A673 (cell line): ENCODE results near the gene ST6GALNAC5. TPM values are rescaled to one million over a fixed set of nuclear protein-coding genes. Genes with fewer than 3 reads are reported as not detected.

Experiments
- BruUV-seq: library from RNA; stranded (reverse); fragments of 400-500 nt; replicated peaks from 2 replicates; lab custom pipeline; 2021; lab: Mats Ljungman, UMichigan
- CTCF ChIA-PET: fragments of 300-600 bp; sonication (Branson Sonifier 250); formaldehyde crosslinking; loops from one replicate; lab custom pipeline; 2022; ENCODE audit warnings: antibody characterized with exemption; lab: Charles Lee
- POLR2A ChIA-PET: fragments of 300-600 bp; sonication (Branson Sonifier 250); formaldehyde crosslinking; loops from one replicate; lab custom pipeline; 2022; ENCODE audit warnings: antibody characterized with exemption; ENCODE audit not compliant: low non-redundant PET; lab: Charles Lee
- DNase-seq: peaks from one replicate; pipeline ENCODE4 v3.0.0-alpha.2; 2015; ENCODE audit warnings: low spot score
- H3K27ac ChIP-seq: fragments of 200-600 bp; sonication (generic); 2 replicates; pipeline ENCODE4 v1.5.1; 2016; ENCODE audit warnings: mixed run types, low read depth, mild to moderate bottlenecking, mixed read lengths, antibody characterized with exemption, low read length; ENCODE audit not compliant: poor library complexity, severe bottlenecking
- H3K27me3 ChIP-seq: fragments of 200-600 bp; sonication (generic); replicated peaks from 2 replicates; pipeline ENCODE4 v1.6.1; 2017; ENCODE audit warnings: mixed run types, low read depth, mild to moderate bottlenecking, mixed read lengths, antibody characterized with exemption, low read length; ENCODE audit not compliant: insufficient read depth, poor library complexity
- H3K36me3 ChIP-seq: fragments of 200-600 bp; sonication (generic); 2 replicates; pipeline ENCODE4 v1.6.1; 2016; ENCODE audit warnings: mixed run types, mild to moderate bottlenecking, mixed read lengths, antibody characterized with exemption, low read length; ENCODE audit not compliant: insufficient read depth, poor library complexity, severe bottlenecking
- H3K4me1 ChIP-seq: fragments of 200-600 bp; sonication (generic); 2 replicates; pipeline ENCODE4 v1.6.1; 2017; ENCODE audit warnings: mixed run types, mild to moderate bottlenecking, mixed read lengths, antibody characterized with exemption, low read length; ENCODE audit not compliant: insufficient read depth, poor library complexity, severe bottlenecking
- H3K4me3 ChIP-seq: fragments of 200-600 bp; sonication (generic); 2 replicates; pipeline ENCODE4 v1.5.1; 2016; ENCODE audit warnings: low read depth, mixed run types, mild to moderate bottlenecking, mixed read lengths, low read length; ENCODE audit not compliant: poor library complexity, severe bottlenecking
- H3K9me3 ChIP-seq: fragments of 200-600 bp; sonication (generic); 2 replicates; pipeline ENCODE4 v1.6.1; 2016; ENCODE audit warnings: mixed run types, low read depth, mild to moderate bottlenecking, mixed read lengths, antibody characterized with exemption, low read length; ENCODE audit not compliant: poor library complexity, severe bottlenecking
- EZH2 ChIP-seq: fragments of 200-600 bp; sonication (generic); IDR thresholded peaks from 2 replicates; pipeline ENCODE4 v1.6.1; 2017; ENCODE audit warnings: borderline replicate concordance, low read depth, mild to moderate bottlenecking, mixed read lengths, antibody characterized with exemption, low read length; ENCODE audit not compliant: poor library complexity, severe bottlenecking
- intact Hi-C: fragments of 100-400 bp; cut with micrococcal nuclease; formaldehyde crosslinking; loops from one replicate; pipeline ENCODE4 v1.10.0; 2022; ENCODE audit not compliant: unreplicated experiment
- total RNA-seq: library from RNA; stranded (reverse); gene quantifications from 2 replicates; pipeline ENCODE4 v1.2.3, GENCODE V29; 2021
- TF ChIP-seq, protein P1 (sequence below): fragments of 300-800, 200-600 bp; sonication (generic); conservative IDR thresholded peaks from 2 replicates; pipeline ENCODE4 v1.5.1; 2017; ENCODE audit warnings: low read depth, mild to moderate bottlenecking, antibody characterized with exemption, low read length, moderate library complexity, mixed read lengths

ST6GALNAC5 gene
- total RNA-seq, 1 experiment from 2014 or later: not detected

DNA sequence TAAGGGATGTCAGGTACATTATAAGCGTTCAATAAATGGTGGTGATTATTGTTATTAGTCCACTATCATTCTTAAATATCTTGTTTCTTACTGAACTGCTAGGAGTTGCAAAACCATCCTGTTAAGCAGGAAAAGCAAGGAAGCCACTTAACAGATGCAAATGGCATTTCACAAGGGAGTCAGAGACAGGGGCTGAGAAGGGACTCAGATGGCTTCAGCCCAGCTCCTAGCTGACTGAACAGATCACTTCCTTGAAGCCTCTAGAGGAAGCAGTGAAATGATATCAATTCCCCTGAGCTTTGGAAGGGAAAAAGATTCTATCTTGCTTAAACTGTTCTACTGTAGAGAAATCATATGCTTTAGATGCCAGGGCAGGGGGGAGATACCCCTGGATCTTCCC, 151.5 kb downstream of the ST6GALNAC5 start:
- Histone ChIP-seq H3K36me3 (no peaks in the 10 kb centered on the region), H3K4me3 (no peak overlapping the region), H3K27me3 (peaks cover 14% of the 10 kb centered on the region), H3K9me3 (no peaks in the 10 kb centered on the region), H3K27ac (no peak overlapping the region), H3K4me1 (no peaks in the 10 kb centered on the region)
- peak; percentile 7 for DNase-seq
- no TSS peak for BruUV-seq
- intact Hi-C loops: no loop called here
- CTCF ChIA-PET: no interaction called here
- POLR2A ChIA-PET: interaction anchor here (0.7 kb wide), 1 partner anchor 847 kb away, joined by 3 read pairs; no protein-coding TSS in a partner anchor
- no peak for TF ChIP-seq EZH2
- TF ChIP-seq, protein P1, sequence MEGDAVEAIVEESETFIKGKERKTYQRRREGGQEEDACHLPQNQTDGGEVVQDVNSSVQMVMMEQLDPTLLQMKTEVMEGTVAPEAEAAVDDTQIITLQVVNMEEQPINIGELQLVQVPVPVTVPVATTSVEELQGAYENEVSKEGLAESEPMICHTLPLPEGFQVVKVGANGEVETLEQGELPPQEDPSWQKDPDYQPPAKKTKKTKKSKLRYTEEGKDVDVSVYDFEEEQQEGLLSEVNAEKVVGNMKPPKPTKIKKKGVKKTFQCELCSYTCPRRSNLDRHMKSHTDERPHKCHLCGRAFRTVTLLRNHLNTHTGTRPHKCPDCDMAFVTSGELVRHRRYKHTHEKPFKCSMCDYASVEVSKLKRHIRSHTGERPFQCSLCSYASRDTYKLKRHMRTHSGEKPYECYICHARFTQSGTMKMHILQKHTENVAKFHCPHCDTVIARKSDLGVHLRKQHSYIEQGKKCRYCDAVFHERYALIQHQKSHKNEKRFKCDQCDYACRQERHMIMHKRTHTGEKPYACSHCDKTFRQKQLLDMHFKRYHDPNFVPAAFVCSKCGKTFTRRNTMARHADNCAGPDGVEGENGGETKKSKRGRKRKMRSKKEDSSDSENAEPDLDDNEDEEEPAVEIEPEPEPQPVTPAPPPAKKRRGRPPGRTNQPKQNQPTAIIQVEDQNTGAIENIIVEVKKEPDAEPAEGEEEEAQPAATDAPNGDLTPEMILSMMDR: no peak

DNA sequence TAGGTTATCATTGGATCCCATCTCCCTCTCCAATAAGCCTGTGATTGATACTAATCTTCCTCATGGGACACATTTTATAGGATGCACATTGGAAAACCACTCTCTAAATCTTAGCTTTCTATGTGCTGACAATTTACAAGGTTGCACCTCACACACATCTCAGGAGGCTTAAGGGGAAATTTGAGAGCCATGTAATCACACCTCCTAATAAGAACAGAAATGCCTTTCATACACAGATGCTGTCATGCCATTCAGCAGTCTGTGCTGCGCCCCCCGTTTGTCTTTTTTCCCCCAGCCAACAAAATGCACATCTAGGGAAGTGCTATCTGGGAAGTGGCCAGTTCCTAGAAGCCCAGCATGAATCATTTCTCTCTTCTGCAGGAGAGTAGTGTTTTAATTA, 154.5 kb downstream of the ST6GALNAC5 start:
- ChIA-PET CTCF (no interaction called here), POLR2A (no interaction called here)
- H3K9me3 ChIP-seq: no peaks in the 10 kb centered on the region
- H3K27ac ChIP-seq: no peak overlapping the region
- no peak overlapping the region for H3K4me3 ChIP-seq
- TF ChIP-seq EZH2: no peak
- TF ChIP-seq, protein P1: no peak
- no peak for DNase-seq
- no peaks in the 10 kb centered on the region for H3K4me1 ChIP-seq
- peaks cover 12% of the 10 kb centered on the region for H3K27me3 ChIP-seq
- intact Hi-C loops: no loop called here
- H3K36me3 ChIP-seq: no peaks in the 10 kb centered on the region
- no TSS peak for BruUV-seq

DNA sequence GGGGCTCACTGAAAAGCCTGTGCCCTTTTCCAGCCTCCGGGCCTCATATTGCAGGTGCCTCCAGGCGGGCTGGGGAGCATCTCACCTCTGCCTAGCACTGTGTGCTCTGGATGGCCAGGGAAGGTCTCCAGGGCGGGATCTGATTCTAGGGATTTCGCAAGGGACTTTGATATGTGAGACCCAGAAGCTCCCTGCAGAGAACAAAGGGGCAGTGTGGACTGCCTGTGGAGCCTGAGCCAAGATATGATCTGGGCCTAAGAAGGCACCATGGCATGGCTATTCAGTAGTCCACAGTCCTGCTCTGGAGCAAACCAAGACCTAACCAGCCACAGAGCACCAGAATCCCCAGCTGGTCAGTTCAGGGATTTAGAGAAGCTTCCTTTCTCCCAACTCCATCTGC, 157.2 kb downstream of the ST6GALNAC5 start:
- Histone ChIP-seq H3K4me1 (no peaks in the 10 kb centered on the region), H3K27ac (no peak overlapping the region), H3K4me3 (no peak overlapping the region), H3K9me3 (no peaks in the 10 kb centered on the region), H3K36me3 (no peaks in the 10 kb centered on the region), H3K27me3 (peaks cover 14% of the 10 kb centered on the region)
- no TSS peak for BruUV-seq
- intact Hi-C loops: no loop called here
- DNase-seq: no peak
- CTCF ChIA-PET: no interaction called here
- POLR2A ChIA-PET: no interaction called here
- TF ChIP-seq, protein P1: no peak
- no peak for TF ChIP-seq EZH2
